ENCODE data around the gene PAXIP1.

Gene PAXIP1

DNA sequence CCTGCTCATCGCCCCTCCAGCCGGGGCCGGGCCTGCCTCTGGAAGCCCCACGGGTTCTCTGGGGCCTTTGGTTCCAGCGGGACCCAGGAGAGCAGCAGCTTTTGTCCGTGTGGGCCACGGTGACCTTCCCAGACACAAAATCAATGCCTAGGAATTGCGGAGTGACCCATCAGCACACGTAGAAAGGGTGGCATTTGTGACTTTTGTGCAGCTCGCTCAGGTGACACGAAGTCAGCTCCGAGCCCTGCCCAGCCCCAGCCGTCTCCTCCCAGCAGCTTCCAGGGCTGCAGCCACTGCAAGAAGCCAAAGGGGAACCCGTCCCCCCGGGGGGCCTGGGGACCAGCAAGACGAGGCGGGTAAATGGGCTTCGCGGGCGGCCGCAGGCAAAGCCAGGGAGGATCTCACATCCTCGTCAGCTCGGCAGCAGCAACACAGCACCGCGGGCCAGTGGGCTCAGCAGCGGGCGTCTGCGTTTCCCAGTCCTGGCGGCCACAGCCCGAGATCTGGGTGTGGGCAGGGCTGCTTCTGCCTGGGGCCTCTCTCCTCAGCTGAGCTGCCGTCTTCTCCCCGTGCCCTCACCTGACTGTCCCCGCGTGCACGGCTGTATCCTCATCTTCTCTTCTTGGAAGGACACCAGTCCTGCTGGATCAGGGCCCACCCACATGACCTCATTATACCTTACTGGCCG is 88.5 kb downstream of the PAXIP1 start:
- in situ Hi-C loops (cut with MboI; ENCODE audit: low sequenced_read_pairs), result no loop called here

- in situ Hi-C loops (cut with MboI; ENCODE audit: low sequenced_read_pairs), result no loop called here
These were observed 89.2 kb downstream of the PAXIP1 start for GRCh38 chr7:154913638-154914307.

- in situ Hi-C loops (cut with MboI; ENCODE audit: low sequenced_read_pairs), result no loop called here
These were observed 89.9 kb downstream of the PAXIP1 start for GRCh38 chr7:154912871-154913637.

DNA sequence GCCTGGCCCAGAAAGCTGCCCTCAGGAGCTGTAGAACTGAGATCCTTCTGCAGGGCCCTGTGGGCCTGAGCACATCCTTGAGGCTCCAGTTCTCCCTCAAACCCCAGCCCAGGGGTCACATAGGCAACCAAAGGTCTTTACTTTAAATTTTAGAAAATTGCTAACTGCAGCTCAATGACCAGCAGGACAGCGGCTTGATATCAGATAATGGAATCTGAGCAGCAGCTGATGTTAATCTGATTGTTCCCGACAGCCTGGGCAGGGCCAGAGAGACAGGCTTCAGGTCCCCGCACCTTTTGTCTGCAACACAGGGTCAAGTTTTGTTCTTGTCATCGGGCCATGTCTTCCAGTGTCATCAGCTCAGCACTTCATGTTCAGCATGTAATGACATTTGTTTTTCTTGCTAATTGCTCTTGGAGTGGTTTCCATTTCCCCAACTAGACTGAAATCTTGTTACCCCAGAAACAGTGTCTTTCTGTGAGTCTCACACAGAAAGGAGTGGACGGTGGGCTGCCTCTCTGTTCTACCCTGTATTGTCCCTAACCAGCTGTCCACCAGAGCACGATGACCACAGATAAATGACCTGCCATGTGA is 91.0 kb downstream of the PAXIP1 start:
- in situ Hi-C loops (cut with MboI; ENCODE audit: low sequenced_read_pairs), result no loop called here

- in situ Hi-C loops (cut with MboI; ENCODE audit: low sequenced_read_pairs), result no loop called here
These were observed 91.5 kb downstream of the PAXIP1 start for GRCh38 chr7:154911411-154911810.

- in situ Hi-C loops (cut with MboI; ENCODE audit: low sequenced_read_pairs), result no loop called here
These were observed 91.9 kb downstream of the PAXIP1 start for GRCh38 chr7:154910977-154911376.

DNA sequence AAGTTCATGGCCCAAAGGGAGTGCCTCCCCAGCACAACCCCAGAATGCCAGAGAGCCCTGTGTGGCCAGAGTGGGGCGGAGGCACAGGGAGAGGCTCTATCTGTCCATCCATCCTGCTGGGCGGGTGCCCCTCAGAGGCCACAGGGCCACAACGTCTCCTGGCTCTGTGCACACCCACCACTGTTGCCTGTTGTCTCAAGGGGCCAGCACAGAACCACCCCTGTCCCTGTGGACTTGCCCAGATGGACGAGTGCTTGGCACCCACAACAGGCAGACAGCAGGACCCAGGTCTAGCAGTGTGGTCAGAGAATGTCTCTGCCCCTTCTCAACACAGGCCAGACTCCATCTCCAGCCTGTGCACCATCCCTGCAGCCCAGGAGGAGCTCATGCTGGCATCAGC is 92.8 kb downstream of the PAXIP1 start:
- in situ Hi-C loops (cut with MboI; ENCODE audit: low sequenced_read_pairs), result no loop called here

GRCh38 chr7:154909241-154910105 is 93.5 kb downstream of the PAXIP1 start:
- in situ Hi-C loops (cut with MboI; ENCODE audit: low sequenced_read_pairs), result no loop called here

GRCh38 chr7:154907651-154908620 is 95.0 kb downstream of the PAXIP1 start:
- in situ Hi-C loops (cut with MboI; ENCODE audit: low sequenced_read_pairs), result no loop called here

GRCh38 chr7:154906736-154907355 is 96.1 kb downstream of the PAXIP1 start:
- in situ Hi-C loops (cut with MboI; ENCODE audit: low sequenced_read_pairs), result no loop called here

DNA sequence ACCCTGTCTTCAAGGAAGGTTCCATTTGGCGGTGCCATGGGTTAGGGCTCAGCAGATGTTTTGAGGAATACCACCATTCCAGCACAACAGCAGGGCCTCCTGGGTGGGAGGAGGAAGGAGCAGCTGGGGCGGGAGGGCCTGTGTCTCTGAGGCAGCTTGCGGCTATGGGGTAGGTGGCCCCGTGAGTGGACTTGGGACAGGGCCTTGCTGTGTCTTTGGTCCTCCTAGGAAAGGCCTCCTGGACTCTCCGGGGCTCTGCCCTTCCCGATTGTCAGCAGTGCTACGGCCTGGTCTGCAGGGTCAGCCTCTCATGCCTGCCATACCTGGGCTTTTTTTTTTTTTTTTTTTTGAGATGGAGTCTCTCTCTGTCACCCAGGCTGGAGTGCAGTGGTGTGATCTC is 96.7 kb downstream of the PAXIP1 start:
- in situ Hi-C loops (cut with MboI; ENCODE audit: low sequenced_read_pairs), result no loop called here

DNA sequence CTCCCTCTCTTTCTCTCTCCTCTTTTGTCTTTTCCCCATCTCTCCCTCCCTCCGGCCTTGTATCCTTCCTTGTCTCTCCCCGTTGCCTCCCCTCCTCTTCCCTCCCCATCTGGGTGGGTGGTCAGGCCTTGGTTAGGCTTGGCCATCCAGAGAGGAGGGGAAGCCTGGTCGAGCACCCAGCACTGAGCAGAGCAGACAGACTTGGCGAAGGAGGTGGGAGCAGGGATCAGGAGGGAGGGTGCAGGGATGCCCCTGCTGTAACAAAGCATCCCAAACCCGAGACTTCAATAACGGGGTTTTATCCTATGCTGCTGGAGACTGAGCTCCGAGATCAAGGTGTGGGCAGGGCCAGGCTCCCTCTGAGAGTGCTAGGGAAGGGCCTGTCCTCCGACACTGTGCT is 97.3 kb downstream of the PAXIP1 start:
- in situ Hi-C loops (cut with MboI; ENCODE audit: low sequenced_read_pairs), result no loop called here

DNA sequence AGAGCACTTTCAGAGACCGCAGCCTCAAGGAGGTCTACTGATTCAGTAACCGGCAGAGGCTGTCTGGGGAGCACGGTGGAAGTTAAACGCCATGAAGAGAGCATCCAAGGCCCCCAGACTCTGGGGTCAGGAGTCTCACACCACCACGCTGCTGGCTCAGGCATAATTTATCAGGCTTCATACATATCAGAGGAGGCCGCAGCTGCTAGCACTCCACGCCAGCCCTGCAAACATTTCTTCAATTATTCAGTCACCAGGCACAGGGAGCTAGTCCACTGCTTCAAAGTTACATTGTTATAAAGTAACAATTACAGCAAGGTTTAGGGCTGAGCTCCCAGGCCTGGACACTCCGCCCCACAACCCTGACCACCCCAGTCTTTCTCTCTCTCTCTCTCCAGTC is 97.8 kb downstream of the PAXIP1 start:
- in situ Hi-C loops (cut with MboI; ENCODE audit: low sequenced_read_pairs), result no loop called here

- in situ Hi-C loops (cut with MboI; ENCODE audit: low sequenced_read_pairs), result no loop called here
These were observed 99.7 kb downstream of the PAXIP1 start for GRCh38 chr7:154903083-154903731.

DNA sequence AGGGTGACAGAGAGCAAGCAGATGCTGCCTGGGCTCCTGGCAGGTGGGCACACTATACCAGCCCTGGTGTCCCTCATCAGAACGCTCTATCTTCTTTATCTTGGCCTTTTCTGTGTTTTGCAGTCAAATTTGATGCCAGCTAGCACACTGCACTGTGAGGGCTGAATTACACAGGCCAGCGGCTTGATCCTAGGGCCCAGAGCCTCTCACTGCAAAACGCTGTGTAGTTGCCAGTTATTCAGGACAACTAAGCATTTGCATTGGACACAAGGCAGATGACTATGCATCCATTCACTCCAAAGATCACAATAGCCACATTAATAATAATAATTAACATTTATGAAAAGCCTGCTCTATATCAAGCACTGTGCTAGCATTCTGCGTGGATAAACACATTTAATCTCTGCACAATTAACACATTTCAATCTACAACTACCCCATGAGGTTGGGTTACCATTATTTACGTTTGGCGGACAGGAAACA is 100.3 kb downstream of the PAXIP1 start:
- in situ Hi-C loops (cut with MboI; ENCODE audit: low sequenced_read_pairs), result no loop called here

GRCh38 chr7:154899862-154900261 is 103.1 kb downstream of the PAXIP1 start:
- in situ Hi-C loops (cut with MboI; ENCODE audit: low sequenced_read_pairs), result no loop called here

DNA sequence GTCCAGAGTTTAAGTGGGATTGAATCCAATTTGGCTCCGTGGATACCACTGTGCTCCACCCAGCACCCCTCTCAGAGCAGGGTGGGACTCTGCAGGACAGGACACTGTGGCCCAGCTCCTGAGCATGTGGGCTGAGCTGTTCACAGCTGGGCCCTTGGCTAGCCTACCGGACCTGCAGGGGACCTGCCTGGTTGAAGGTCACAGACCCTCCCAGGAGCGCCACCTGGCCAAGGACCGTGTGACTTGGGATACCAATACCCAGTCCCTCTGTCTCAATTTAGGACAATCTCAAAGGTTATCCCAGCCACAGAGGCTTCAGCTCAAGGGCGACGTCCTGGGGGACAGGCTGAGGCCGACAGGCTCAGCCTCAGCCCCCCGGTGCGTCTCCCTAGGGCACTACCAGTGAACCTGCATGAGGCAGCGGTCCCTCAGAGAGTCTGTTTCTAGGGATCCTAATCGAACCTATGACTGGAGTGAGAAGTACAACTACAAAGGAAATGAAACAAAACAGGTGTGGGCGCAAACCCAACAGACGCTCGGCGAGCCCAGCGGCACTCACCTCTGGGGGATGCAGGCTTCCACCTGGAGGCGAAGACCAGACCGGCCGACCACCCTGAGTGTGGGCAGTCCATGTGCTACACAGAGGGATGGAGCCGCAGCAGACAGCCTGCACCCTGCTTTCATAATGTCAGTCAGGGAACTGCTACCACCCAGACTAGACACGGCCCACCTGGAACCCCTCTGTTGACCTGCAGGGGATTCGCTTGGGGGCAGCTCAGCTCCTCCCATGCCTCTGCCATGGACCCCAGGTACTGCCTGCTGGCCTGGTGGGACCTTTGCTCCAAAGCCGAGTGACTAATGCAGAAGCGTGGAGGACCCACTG is 103.7 kb downstream of the PAXIP1 start:
- in situ Hi-C loops (cut with MboI; ENCODE audit: low sequenced_read_pairs), result no loop called here
